Ureter (tissue), 1 donor: ENCODE data around the gene NOS1AP. TPM values are rescaled to one million over a fixed set of nuclear protein-coding genes. Genes with fewer than 3 reads are reported as not detected.
A peak's percentile ranks its signal among the peaks of the same experiment; 100 is the strongest.

Experiments
- DNase-seq: peaks from one replicate; pipeline ENCODE4 v3.0.0-alpha.2; 2020; ENCODE audit warnings: low spot score
- total RNA-seq: library from RNA; stranded (reverse); gene quantifications from one replicate; pipeline ENCODE4 v1.2.4, GENCODE V29; 2023
- donor health status: DM: yes; HTN: yes; CAD: no.

NOS1AP gene
- total RNA-seq, 1 donor from 2014 or later: 7.0 TPM

GRCh38 chr1:162384601-162385279 lies 315.2 kb downstream of the NOS1AP start:
- no peak for DNase-seq

- no peak for DNase-seq
Observed at GRCh38 chr1:162385280-162385623, 315.8 kb downstream of the NOS1AP start.

GRCh38 chr1:162385702-162386101 lies 316.2 kb downstream of the NOS1AP start:
- DNase-seq: peak; percentile 14

GRCh38 chr1:162386292-162387225 lies 317.1 kb downstream of the NOS1AP start:
- peak; percentile 9 for DNase-seq

GRCh38 chr1:162387226-162388082 lies 318.0 kb downstream of the NOS1AP start:
- DNase-seq: peak; percentile 22

GRCh38 chr1:162388083-162388594 lies 318.6 kb downstream of the NOS1AP start:
- peak; percentile 13 for DNase-seq

GRCh38 chr1:162388615-162389014 lies 319.1 kb downstream of the NOS1AP start:
- peak; percentile 35 for DNase-seq

GRCh38 chr1:162389021-162389818 lies 319.7 kb downstream of the NOS1AP start:
- peak; percentile 32 for DNase-seq

GRCh38 chr1:162389971-162390370 lies 320.5 kb downstream of the NOS1AP start:
- DNase-seq: peak; percentile 38

GRCh38 chr1:162390396-162391185 lies 321.1 kb downstream of the NOS1AP start:
- DNase-seq: peak; percentile 12

- DNase-seq: peak; percentile 41
Observed at GRCh38 chr1:162391790-162392563, 322.5 kb downstream of the NOS1AP start.

GRCh38 chr1:162396201-162396906 lies 326.9 kb downstream of the NOS1AP start:
- DNase-seq: no peak

- DNase-seq: peak; percentile 30
Observed at GRCh38 chr1:162397039-162397448, 327.6 kb downstream of the NOS1AP start.

- no peak for DNase-seq
Observed at GRCh38 chr1:162397943-162398560, 328.6 kb downstream of the NOS1AP start.

GRCh38 chr1:162398999-162399580 lies 329.6 kb downstream of the NOS1AP start:
- no peak for DNase-seq

- DNase-seq: no peak
Observed at GRCh38 chr1:162400790-162401355, 331.4 kb downstream of the NOS1AP start.

- no peak for DNase-seq
Observed at GRCh38 chr1:162404550-162405160, 335.2 kb downstream of the NOS1AP start.
